ENCODE measurements around the gene FBXW2.

The FBXW2 gene

GRCh38 chr9:120712539-120713031 lies 80.6 kb downstream of the FBXW2 start:
- peaks cover 6% of the 10 kb centered on the region for H3K4me1 ChIP-seq (ENCODE audit: insufficient read depth, insufficient read length)
- TF ChIP-seq SUZ12 (IDR thresholded peaks at IDR 0.05; ENCODE audit: extremely low read depth, insufficient read depth, insufficient read length) = no peak
- no peak for TF ChIP-seq ZNF274 (IDR thresholded peaks at IDR 0.05; ENCODE audit: low read depth, low read length)
- TF ChIP-seq YY1 (IDR thresholded peaks at IDR 0.05; ENCODE audit: insufficient read depth, insufficient read length) = no peak
- no peak overlapping the region for H3K9ac ChIP-seq (ENCODE audit: insufficient read length, low read depth)
- H3K36me3 ChIP-seq (ENCODE audit: insufficient read depth, insufficient read length, low read length) = no peaks in the 10 kb centered on the region
- H3K27me3 ChIP-seq (ENCODE audit: insufficient read depth, insufficient read length) = peaks cover 27% of the 10 kb centered on the region
- peak overlapping the region; percentile 86 for H3K4me3 ChIP-seq (ENCODE audit: insufficient read length, low read depth)
- H3K9me3 ChIP-seq (ENCODE audit: insufficient read depth, low read length) = no peaks in the 10 kb centered on the region
- DNase-seq (ENCODE audit: low read depth, low spot score) = no peak

GRCh38 chr9:120711841-120712538 lies 81.2 kb downstream of the FBXW2 start:
- TF ChIP-seq ZNF274 (IDR thresholded peaks at IDR 0.05; ENCODE audit: low read depth, low read length) (no peak), YY1 (IDR thresholded peaks at IDR 0.05; ENCODE audit: insufficient read depth, insufficient read length) (no peak), SUZ12 (IDR thresholded peaks at IDR 0.05; ENCODE audit: extremely low read depth, insufficient read depth, insufficient read length) (no peak)
- H3K4me1 ChIP-seq (ENCODE audit: insufficient read depth, insufficient read length) = peaks cover 6% of the 10 kb centered on the region
- H3K36me3 ChIP-seq (ENCODE audit: insufficient read depth, insufficient read length, low read length) = no peaks in the 10 kb centered on the region
- no peak overlapping the region for H3K4me3 ChIP-seq (ENCODE audit: insufficient read length, low read depth)
- H3K9me3 ChIP-seq (ENCODE audit: insufficient read depth, low read length) = no peaks in the 10 kb centered on the region
- no peak overlapping the region for H3K9ac ChIP-seq (ENCODE audit: insufficient read length, low read depth)
- H3K27me3 ChIP-seq (ENCODE audit: insufficient read depth, insufficient read length) = peaks cover 27% of the 10 kb centered on the region
- DNase-seq (ENCODE audit: low read depth, low spot score) = no peak

DNA sequence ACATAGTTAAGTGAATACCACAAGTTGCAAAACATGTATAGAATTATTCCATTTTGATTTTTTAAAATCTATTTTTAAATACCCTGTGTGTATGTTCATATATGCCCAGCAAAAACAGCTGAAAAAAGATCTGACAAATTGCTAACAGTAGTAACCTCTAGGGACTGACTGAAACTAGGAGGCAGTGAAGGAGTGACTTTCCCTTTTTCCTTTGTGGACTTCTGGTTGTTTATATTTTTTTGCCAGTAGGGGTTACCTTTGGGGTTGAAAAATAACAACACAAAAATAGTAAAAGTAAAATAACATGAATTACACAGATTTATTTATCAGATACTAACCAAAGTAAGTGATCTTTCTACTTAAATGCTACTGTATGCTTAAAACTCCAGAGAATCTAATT lies 81.9 kb downstream of the FBXW2 start:
- Histone ChIP-seq H3K36me3 (ENCODE audit: insufficient read depth, insufficient read length, low read length) (no peaks in the 10 kb centered on the region), H3K9ac (ENCODE audit: insufficient read length, low read depth) (no peak overlapping the region), H3K4me3 (ENCODE audit: insufficient read length, low read depth) (no peak overlapping the region), H3K9me3 (ENCODE audit: insufficient read depth, low read length) (no peaks in the 10 kb centered on the region), H3K27me3 (ENCODE audit: insufficient read depth, insufficient read length) (peaks cover 27% of the 10 kb centered on the region), H3K4me1 (ENCODE audit: insufficient read depth, insufficient read length) (peaks cover 6% of the 10 kb centered on the region)
- TF ChIP-seq YY1 (IDR thresholded peaks at IDR 0.05; ENCODE audit: insufficient read depth, insufficient read length) = no peak
- no peak for TF ChIP-seq SUZ12 (IDR thresholded peaks at IDR 0.05; ENCODE audit: extremely low read depth, insufficient read depth, insufficient read length)
- no peak for TF ChIP-seq ZNF274 (IDR thresholded peaks at IDR 0.05; ENCODE audit: low read depth, low read length)
- DNase-seq (ENCODE audit: low read depth, low spot score) = no peak

DNA sequence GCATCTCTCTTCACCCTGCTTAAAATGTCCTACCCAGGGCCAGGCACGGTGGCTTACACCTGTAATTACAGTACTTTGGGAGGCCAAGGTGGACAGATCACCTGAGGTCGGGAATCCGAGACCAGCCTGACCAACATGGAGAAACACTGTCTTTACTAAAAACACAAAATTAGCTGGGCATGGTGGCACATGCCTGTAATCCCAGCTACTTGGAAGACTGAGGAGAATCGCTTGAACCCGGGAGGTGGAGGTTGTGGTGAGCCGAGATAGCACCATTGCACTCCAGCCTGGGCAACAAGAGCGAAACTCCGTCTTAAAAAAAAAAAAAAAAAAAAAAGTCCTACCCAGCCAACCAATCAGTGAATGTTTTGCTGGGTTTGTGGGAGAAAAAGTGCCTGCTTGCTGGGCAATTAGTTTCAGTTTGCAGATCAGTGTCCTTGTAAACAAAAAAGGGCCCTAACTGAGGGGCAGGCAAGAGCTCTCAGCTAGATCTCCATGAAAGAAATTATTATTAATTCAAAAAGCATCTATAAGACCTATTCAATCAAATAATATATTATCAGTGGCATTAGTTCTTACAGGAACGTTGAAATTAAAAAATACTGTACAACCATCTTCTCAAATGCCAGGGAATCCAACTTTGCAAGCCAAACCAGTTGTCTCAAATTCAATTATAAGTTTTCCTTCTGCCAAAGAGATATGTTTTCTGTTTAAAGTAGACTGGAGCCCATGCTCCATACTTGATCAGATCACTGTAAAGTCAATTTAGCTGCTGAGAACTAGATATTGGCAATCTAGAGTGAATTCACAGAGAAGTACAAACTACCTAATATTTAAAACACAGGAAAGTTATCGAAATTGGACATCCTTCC lies 82.9 kb downstream of the FBXW2 start:
- TF ChIP-seq ZNF274 (IDR thresholded peaks at IDR 0.05; ENCODE audit: low read depth, low read length) (no peak), YY1 (IDR thresholded peaks at IDR 0.05; ENCODE audit: insufficient read depth, insufficient read length) (no peak)
- H3K4me3 ChIP-seq (ENCODE audit: insufficient read length, low read depth) = no peak overlapping the region
- peaks cover 27% of the 10 kb centered on the region for H3K27me3 ChIP-seq (ENCODE audit: insufficient read depth, insufficient read length)
- H3K4me1 ChIP-seq (ENCODE audit: insufficient read depth, insufficient read length) = peaks cover under 1% of the 10 kb centered on the region
- no peaks in the 10 kb centered on the region for H3K36me3 ChIP-seq (ENCODE audit: insufficient read depth, insufficient read length, low read length)
- H3K9me3 ChIP-seq (ENCODE audit: insufficient read depth, low read length) = no peaks in the 10 kb centered on the region
- DNase-seq (ENCODE audit: low read depth, low spot score) = no peak
- H3K9ac ChIP-seq (ENCODE audit: insufficient read length, low read depth) = no peak overlapping the region

- TF ChIP-seq ZNF274 (IDR thresholded peaks at IDR 0.05; ENCODE audit: low read depth, low read length) (no peak), YY1 (IDR thresholded peaks at IDR 0.05; ENCODE audit: insufficient read depth, insufficient read length) (no peak), SUZ12 (IDR thresholded peaks at IDR 0.05; ENCODE audit: extremely low read depth, insufficient read depth, insufficient read length) (no peak)
- DNase-seq (ENCODE audit: low read depth, low spot score) = no peak
- Histone ChIP-seq H3K4me3 (ENCODE audit: insufficient read length, low read depth) (no peak overlapping the region), H3K9me3 (ENCODE audit: insufficient read depth, low read length) (no peaks in the 10 kb centered on the region), H3K4me1 (ENCODE audit: insufficient read depth, insufficient read length) (no peaks in the 10 kb centered on the region), H3K9ac (ENCODE audit: insufficient read length, low read depth) (no peak overlapping the region), H3K36me3 (ENCODE audit: insufficient read depth, insufficient read length, low read length) (no peaks in the 10 kb centered on the region), H3K27me3 (ENCODE audit: insufficient read depth, insufficient read length) (peaks cover 21% of the 10 kb centered on the region)
These were observed 84.5 kb downstream of the FBXW2 start for GRCh38 chr9:120708526-120709224.

GRCh38 chr9:120707170-120707569 lies 86.0 kb downstream of the FBXW2 start:
- TF ChIP-seq ZNF274 (IDR thresholded peaks at IDR 0.05; ENCODE audit: low read depth, low read length) (no peak), SUZ12 (IDR thresholded peaks at IDR 0.05; ENCODE audit: extremely low read depth, insufficient read depth, insufficient read length) (no peak), YY1 (IDR thresholded peaks at IDR 0.05; ENCODE audit: insufficient read depth, insufficient read length) (no peak)
- no peak for DNase-seq (ENCODE audit: low read depth, low spot score)
- H3K36me3 ChIP-seq (ENCODE audit: insufficient read depth, insufficient read length, low read length) = no peaks in the 10 kb centered on the region
- no peaks in the 10 kb centered on the region for H3K4me1 ChIP-seq (ENCODE audit: insufficient read depth, insufficient read length)
- no peak overlapping the region for H3K4me3 ChIP-seq (ENCODE audit: insufficient read length, low read depth)
- H3K9me3 ChIP-seq (ENCODE audit: insufficient read depth, low read length) = no peaks in the 10 kb centered on the region
- H3K9ac ChIP-seq (ENCODE audit: insufficient read length, low read depth) = no peak overlapping the region
- peaks cover 6% of the 10 kb centered on the region for H3K27me3 ChIP-seq (ENCODE audit: insufficient read depth, insufficient read length)
